HepG2 (cell line): Measurements from ENCODE around the gene DNASE1.

ENCODE experiments used
- HMG20B ChIP-seq: conservative IDR thresholded peaks from 2 replicates; pipeline ENCODE4 v1.6.1; 2016; ENCODE audit warnings: missing genetic modification reagents, missing compliant biosample characterization
- TCF12 ChIP-seq, 2 experiments: fragments of 450-650 bp in 1 of 2; sonication (generic) in 1 of 2; formaldehyde crosslinking in 1 of 2; IDR thresholded peaks; 2 replicates each; pipeline versions ENCODE4 v1.6.1 to v1.8.0; 2017 to 2022; ENCODE audit warnings: antibody characterized with exemption in 1 of 2, mild to moderate bottlenecking in 1 of 2, missing genetic modification reagents in 1 of 2, moderate library complexity in 1 of 2
- ZBTB42 ChIP-seq: sonication (generic); formaldehyde crosslinking; IDR thresholded peaks from 2 replicates; pipeline ENCODE4 v1.5.0; 2020; ENCODE audit warnings: mild to moderate bottlenecking, missing genetic modification reagents
- TF ChIP-seq, protein P1 (sequence below): sonication (generic); formaldehyde crosslinking; IDR thresholded peaks from 2 replicates; pipeline ENCODE4 v1.4.0; 2020; ENCODE audit warnings: mild to moderate bottlenecking, missing genetic modification reagents
- TF ChIP-seq, protein P2 (sequence below): sonication (generic); formaldehyde crosslinking; IDR thresholded peaks from 2 replicates; pipeline ENCODE4 v1.8.1; 2023; ENCODE audit warnings: missing genetic modification reagents, mild to moderate bottlenecking, borderline replicate concordance
- TF ChIP-seq, protein P3 (sequence below): sonication (generic); formaldehyde crosslinking; IDR thresholded peaks from 2 replicates; pipeline ENCODE4 v1.5.0; 2020; ENCODE audit warnings: mild to moderate bottlenecking, missing genetic modification reagents, moderate library complexity

DNA sequence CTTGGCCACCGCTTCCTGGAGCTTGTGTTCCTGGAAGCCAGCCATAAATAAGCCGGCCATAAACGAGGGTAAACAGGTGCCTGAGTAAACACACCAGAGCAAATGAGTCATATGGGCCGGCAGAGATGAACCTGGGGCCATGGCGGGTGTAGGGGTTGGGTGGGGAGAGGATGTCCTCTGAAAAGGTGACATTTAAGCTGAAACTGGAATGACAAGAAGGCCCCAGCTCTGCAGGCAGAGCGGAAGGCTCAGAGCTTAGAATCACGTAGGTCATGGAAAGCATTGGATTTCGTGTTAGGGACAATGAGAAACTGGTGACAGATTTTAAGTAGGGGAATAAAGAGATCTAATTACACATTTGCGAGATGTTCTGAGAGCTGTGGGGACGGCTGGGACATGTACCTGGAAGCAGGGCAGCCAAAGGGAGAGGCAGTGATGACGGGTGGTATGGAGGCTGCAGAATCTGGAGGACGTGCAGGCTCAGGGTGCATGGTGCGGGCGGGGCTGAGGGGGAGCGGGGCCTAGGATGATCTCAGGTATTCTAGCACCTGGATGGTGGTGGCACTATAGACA lies 8.1 kb upstream of the DNASE1 start:
- TF ChIP-seq, protein P1, sequence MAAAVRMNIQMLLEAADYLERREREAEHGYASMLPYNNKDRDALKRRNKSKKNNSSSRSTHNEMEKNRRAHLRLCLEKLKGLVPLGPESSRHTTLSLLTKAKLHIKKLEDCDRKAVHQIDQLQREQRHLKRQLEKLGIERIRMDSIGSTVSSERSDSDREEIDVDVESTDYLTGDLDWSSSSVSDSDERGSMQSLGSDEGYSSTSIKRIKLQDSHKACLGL (CRISPR knock-in tag), result no peak
- no peak for TF ChIP-seq ZBTB42 (CRISPR knock-in tag)
- TF ChIP-seq TCF12 (IDR thresholded peaks at IDR 0.05), result no peak
- no peak for TF ChIP-seq TCF12 (CRISPR knock-in tag; IDR thresholded peaks at IDR 0.05)
- no peak for TF ChIP-seq HMG20B (CRISPR knock-in tag)
- TF ChIP-seq, protein P2, sequence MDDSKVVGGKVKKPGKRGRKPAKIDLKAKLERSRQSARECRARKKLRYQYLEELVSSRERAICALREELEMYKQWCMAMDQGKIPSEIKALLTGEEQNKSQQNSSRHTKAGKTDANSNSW, result no peak
- TF ChIP-seq, protein P3, sequence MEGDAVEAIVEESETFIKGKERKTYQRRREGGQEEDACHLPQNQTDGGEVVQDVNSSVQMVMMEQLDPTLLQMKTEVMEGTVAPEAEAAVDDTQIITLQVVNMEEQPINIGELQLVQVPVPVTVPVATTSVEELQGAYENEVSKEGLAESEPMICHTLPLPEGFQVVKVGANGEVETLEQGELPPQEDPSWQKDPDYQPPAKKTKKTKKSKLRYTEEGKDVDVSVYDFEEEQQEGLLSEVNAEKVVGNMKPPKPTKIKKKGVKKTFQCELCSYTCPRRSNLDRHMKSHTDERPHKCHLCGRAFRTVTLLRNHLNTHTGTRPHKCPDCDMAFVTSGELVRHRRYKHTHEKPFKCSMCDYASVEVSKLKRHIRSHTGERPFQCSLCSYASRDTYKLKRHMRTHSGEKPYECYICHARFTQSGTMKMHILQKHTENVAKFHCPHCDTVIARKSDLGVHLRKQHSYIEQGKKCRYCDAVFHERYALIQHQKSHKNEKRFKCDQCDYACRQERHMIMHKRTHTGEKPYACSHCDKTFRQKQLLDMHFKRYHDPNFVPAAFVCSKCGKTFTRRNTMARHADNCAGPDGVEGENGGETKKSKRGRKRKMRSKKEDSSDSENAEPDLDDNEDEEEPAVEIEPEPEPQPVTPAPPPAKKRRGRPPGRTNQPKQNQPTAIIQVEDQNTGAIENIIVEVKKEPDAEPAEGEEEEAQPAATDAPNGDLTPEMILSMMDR (CRISPR knock-in tag), result no peak
